ENCODE results near the gene PTPRG.
A peak's percentile ranks its signal among the peaks of the same experiment; 100 is the strongest.

PTPRG gene

GRCh38 chr3:61570813-61571212 lies 9.4 kb downstream of the PTPRG start:
- TF ChIP-seq ZFX (IDR thresholded peaks at IDR 0.05), result no peak
- TF ChIP-seq CTCF (conservative IDR thresholded peaks at IDR 0.05), result no peak
- H3K27ac ChIP-seq, result no peak overlapping the region

- H3K27ac ChIP-seq, result no peak overlapping the region
- TF ChIP-seq CTCF (conservative IDR thresholded peaks at IDR 0.05), result no peak
- no peak for TF ChIP-seq ZFX (IDR thresholded peaks at IDR 0.05)
Measured at GRCh38 chr3:61571516-61572336, 10.4 kb downstream of the PTPRG start.

- H3K27ac ChIP-seq, result no peak overlapping the region
- TF ChIP-seq CTCF (conservative IDR thresholded peaks at IDR 0.05) (no peak), ZFX (IDR thresholded peaks at IDR 0.05) (no peak)
Measured at GRCh38 chr3:61572879-61573278, 11.5 kb downstream of the PTPRG start.

GRCh38 chr3:61573441-61573840 lies 12.1 kb downstream of the PTPRG start:
- TF ChIP-seq ZFX (IDR thresholded peaks at IDR 0.05) (no peak), CTCF (conservative IDR thresholded peaks at IDR 0.05) (no peak)
- no peak overlapping the region for H3K27ac ChIP-seq

GRCh38 chr3:61574854-61575253 lies 13.5 kb downstream of the PTPRG start:
- no peak for TF ChIP-seq CTCF (conservative IDR thresholded peaks at IDR 0.05)
- no peak for TF ChIP-seq ZFX (IDR thresholded peaks at IDR 0.05)
- no peak overlapping the region for H3K27ac ChIP-seq

- peak overlapping the region; percentile 53 for H3K27ac ChIP-seq
- TF ChIP-seq ZFX (IDR thresholded peaks at IDR 0.05), result no peak
- no peak for TF ChIP-seq CTCF (conservative IDR thresholded peaks at IDR 0.05)
Measured at GRCh38 chr3:61575893-61576292, 14.5 kb downstream of the PTPRG start.

GRCh38 chr3:61577760-61578159 lies 16.4 kb downstream of the PTPRG start:
- TF ChIP-seq ZFX (IDR thresholded peaks at IDR 0.05) (no peak), CTCF (conservative IDR thresholded peaks at IDR 0.05) (no peak)
- no peak overlapping the region for H3K27ac ChIP-seq
